Measurements from ENCODE around the gene DIAPH2. TPM values are rescaled to one million over a fixed set of nuclear protein-coding genes. Genes with fewer than 3 reads are reported as not detected.
A peak's percentile ranks its signal among the peaks of the same experiment; 100 is the strongest.

Gene DIAPH2
- total RNA-seq, 1 experiment from 2014 or later, result 0.89 TPM

- H4K20me1 ChIP-seq (ENCODE audit: insufficient read depth, low read depth, low read length), result no peaks in the 10 kb centered on the region
- no peak for DNase-seq
- no peaks in the 10 kb centered on the region for H3K36me3 ChIP-seq (ENCODE audit: insufficient read depth, low read length)
- H3K4me3 ChIP-seq (ENCODE audit: low read length), result no peak overlapping the region
- H3K9me2 ChIP-seq (replicated peaks; ENCODE audit: insufficient read depth, low read length), result no peaks in the 10 kb centered on the region
- no peaks in the 10 kb centered on the region for H3K27me3 ChIP-seq (ENCODE audit: low read length)
- H2AFZ ChIP-seq (ENCODE audit: low read length), result no peak overlapping the region
- no peaks in the 10 kb centered on the region for H3K9me3 ChIP-seq (ENCODE audit: low read length)
- no peaks in the 10 kb centered on the region for H3K79me2 ChIP-seq (ENCODE audit: low read length)
- no peak overlapping the region for H3K9ac ChIP-seq (ENCODE audit: low read length)
- no peaks in the 10 kb centered on the region; the same call in 1 of the 2 replicates for H3K4me1 ChIP-seq (ENCODE audit: low read length)
- H3K4me2 ChIP-seq (ENCODE audit: low read depth, low read length, poor library complexity, severe bottlenecking), result no peak overlapping the region
- H3K27ac ChIP-seq (ENCODE audit: low read length), result no peak overlapping the region
Observed at GRCh38 chrX:97290199-97290598, 605.6 kb downstream of the DIAPH2 start.

GRCh38 chrX:97294041-97294440 is 609.4 kb downstream of the DIAPH2 start:
- H3K79me2 ChIP-seq (ENCODE audit: low read length), result no peaks in the 10 kb centered on the region
- peak overlapping the region; percentile 74; the same call in 1 of the 2 replicates for H2AFZ ChIP-seq (ENCODE audit: low read length)
- no peaks in the 10 kb centered on the region for H3K36me3 ChIP-seq (ENCODE audit: insufficient read depth, low read length)

GRCh38 chrX:97295954-97296353 is 611.3 kb downstream of the DIAPH2 start:
- H3K4me2 ChIP-seq (ENCODE audit: low read depth, low read length, poor library complexity, severe bottlenecking), result no peak overlapping the region
- no peak overlapping the region for H3K27ac ChIP-seq (ENCODE audit: low read length)
- no peak overlapping the region for H3K9ac ChIP-seq (ENCODE audit: low read length)
- no peaks in the 10 kb centered on the region for H3K27me3 ChIP-seq (ENCODE audit: low read length)
- no peak overlapping the region for H2AFZ ChIP-seq (ENCODE audit: low read length)
- H3K9me2 ChIP-seq (replicated peaks; ENCODE audit: insufficient read depth, low read length), result no peaks in the 10 kb centered on the region
- H3K79me2 ChIP-seq (ENCODE audit: low read length), result no peaks in the 10 kb centered on the region
- no peaks in the 10 kb centered on the region; the same call in 1 of the 2 replicates for H3K4me1 ChIP-seq (ENCODE audit: low read length)
- no peak for DNase-seq
- H3K9me3 ChIP-seq (ENCODE audit: low read length), result no peaks in the 10 kb centered on the region
- H3K4me3 ChIP-seq (ENCODE audit: low read length), result no peak overlapping the region
- H3K36me3 ChIP-seq (ENCODE audit: insufficient read depth, low read length), result no peaks in the 10 kb centered on the region
- H4K20me1 ChIP-seq (ENCODE audit: insufficient read depth, low read depth, low read length), result no peaks in the 10 kb centered on the region

More at GRCh38 chrX:97294041-97294440, 609.4 kb downstream of the DIAPH2 start:
- Histone ChIP-seq H3K9me3 (ENCODE audit: low read length) (no peaks in the 10 kb centered on the region), H3K4me3 (ENCODE audit: low read length) (no peak overlapping the region), H3K27ac (ENCODE audit: low read length) (no peak overlapping the region), H3K4me2 (ENCODE audit: low read depth, low read length, poor library complexity, severe bottlenecking) (no peak overlapping the region), H3K27me3 (ENCODE audit: low read length) (no peaks in the 10 kb centered on the region), H4K20me1 (ENCODE audit: insufficient read depth, low read depth, low read length) (no peaks in the 10 kb centered on the region), H3K9me2 (replicated peaks; ENCODE audit: insufficient read depth, low read length) (no peaks in the 10 kb centered on the region), H3K9ac (ENCODE audit: low read length) (no peak overlapping the region), H3K4me1 (ENCODE audit: low read length) (no peaks in the 10 kb centered on the region; the same call in 1 of the 2 replicates)
- DNase-seq, result no peak

GRCh38 chrX:97306771-97307470 is 622.3 kb downstream of the DIAPH2 start:
- no peak overlapping the region for H2AFZ ChIP-seq (ENCODE audit: low read length)
- H3K4me2 ChIP-seq (ENCODE audit: low read depth, low read length, poor library complexity, severe bottlenecking), result no peak overlapping the region
- H3K27ac ChIP-seq (ENCODE audit: low read length), result no peak overlapping the region
- H3K36me3 ChIP-seq (ENCODE audit: insufficient read depth, low read length), result no peaks in the 10 kb centered on the region
- no peaks in the 10 kb centered on the region for H3K9me3 ChIP-seq (ENCODE audit: low read length)
- H4K20me1 ChIP-seq (ENCODE audit: insufficient read depth, low read depth, low read length), result no peaks in the 10 kb centered on the region
- no peak overlapping the region for H3K4me3 ChIP-seq (ENCODE audit: low read length)
- DNase-seq, result no peak
- H3K9me2 ChIP-seq (replicated peaks; ENCODE audit: insufficient read depth, low read length), result no peaks in the 10 kb centered on the region
- H3K4me1 ChIP-seq (ENCODE audit: low read length), result no peaks in the 10 kb centered on the region
- H3K79me2 ChIP-seq (ENCODE audit: low read length), result no peaks in the 10 kb centered on the region
- H3K27me3 ChIP-seq (ENCODE audit: low read length), result no peaks in the 10 kb centered on the region
- H3K9ac ChIP-seq (ENCODE audit: low read length), result no peak overlapping the region

- no peaks in the 10 kb centered on the region for H3K9me3 ChIP-seq (ENCODE audit: low read length)
- no peak overlapping the region for H2AFZ ChIP-seq (ENCODE audit: low read length)
- no peak overlapping the region for H3K27ac ChIP-seq (ENCODE audit: low read length)
- no peak overlapping the region for H3K4me2 ChIP-seq (ENCODE audit: low read depth, low read length, poor library complexity, severe bottlenecking)
- no peaks in the 10 kb centered on the region for H3K79me2 ChIP-seq (ENCODE audit: low read length)
- H3K9ac ChIP-seq (ENCODE audit: low read length), result no peak overlapping the region
- no peaks in the 10 kb centered on the region for H3K36me3 ChIP-seq (ENCODE audit: insufficient read depth, low read length)
- no peaks in the 10 kb centered on the region for H3K27me3 ChIP-seq (ENCODE audit: low read length)
- DNase-seq, result no peak
- H3K4me1 ChIP-seq (ENCODE audit: low read length), result no peaks in the 10 kb centered on the region
- no peak overlapping the region for H3K4me3 ChIP-seq (ENCODE audit: low read length)
- no peaks in the 10 kb centered on the region for H3K9me2 ChIP-seq (replicated peaks; ENCODE audit: insufficient read depth, low read length)
- no peaks in the 10 kb centered on the region for H4K20me1 ChIP-seq (ENCODE audit: insufficient read depth, low read depth, low read length)
Observed at GRCh38 chrX:97308171-97308570, 623.5 kb downstream of the DIAPH2 start.

- no peaks in the 10 kb centered on the region for H3K36me3 ChIP-seq (ENCODE audit: insufficient read depth, low read length)
- H3K9ac ChIP-seq (ENCODE audit: low read length), result no peak overlapping the region
- no peaks in the 10 kb centered on the region for H3K4me1 ChIP-seq (ENCODE audit: low read length)
- no peak overlapping the region for H3K27ac ChIP-seq (ENCODE audit: low read length)
- H4K20me1 ChIP-seq (ENCODE audit: insufficient read depth, low read depth, low read length), result no peaks in the 10 kb centered on the region
- H3K9me2 ChIP-seq (replicated peaks; ENCODE audit: insufficient read depth, low read length), result no peaks in the 10 kb centered on the region
- no peak for DNase-seq
- H3K9me3 ChIP-seq (ENCODE audit: low read length), result no peaks in the 10 kb centered on the region
- H3K4me2 ChIP-seq (ENCODE audit: low read depth, low read length, poor library complexity, severe bottlenecking), result no peak overlapping the region
- H2AFZ ChIP-seq (ENCODE audit: low read length), result no peak overlapping the region
- no peak overlapping the region for H3K4me3 ChIP-seq (ENCODE audit: low read length)
- H3K27me3 ChIP-seq (ENCODE audit: low read length), result no peaks in the 10 kb centered on the region
- H3K79me2 ChIP-seq (ENCODE audit: low read length), result no peaks in the 10 kb centered on the region
Observed at GRCh38 chrX:97309487-97310116, 625.0 kb downstream of the DIAPH2 start.

- no peak overlapping the region for H3K27ac ChIP-seq (ENCODE audit: low read length)
- no peak overlapping the region for H3K4me2 ChIP-seq (ENCODE audit: low read depth, low read length, poor library complexity, severe bottlenecking)
- no peak for DNase-seq
- H3K9ac ChIP-seq (ENCODE audit: low read length), result no peak overlapping the region
- H3K4me1 ChIP-seq (ENCODE audit: low read length), result no peaks in the 10 kb centered on the region
- H3K27me3 ChIP-seq (ENCODE audit: low read length), result no peaks in the 10 kb centered on the region
- H2AFZ ChIP-seq (ENCODE audit: low read length), result no peak overlapping the region
- H3K9me2 ChIP-seq (replicated peaks; ENCODE audit: insufficient read depth, low read length), result no peaks in the 10 kb centered on the region
- no peaks in the 10 kb centered on the region for H3K36me3 ChIP-seq (ENCODE audit: insufficient read depth, low read length)
- no peaks in the 10 kb centered on the region for H3K79me2 ChIP-seq (ENCODE audit: low read length)
- H4K20me1 ChIP-seq (ENCODE audit: insufficient read depth, low read depth, low read length), result no peaks in the 10 kb centered on the region
- H3K4me3 ChIP-seq (ENCODE audit: low read length), result no peak overlapping the region
- H3K9me3 ChIP-seq (ENCODE audit: low read length), result no peaks in the 10 kb centered on the region
Observed at GRCh38 chrX:97310373-97310772, 625.7 kb downstream of the DIAPH2 start.

- Histone ChIP-seq H3K4me2 (ENCODE audit: low read depth, low read length, poor library complexity, severe bottlenecking) (no peak overlapping the region), H2AFZ (ENCODE audit: low read length) (no peak overlapping the region), H3K9me2 (replicated peaks; ENCODE audit: insufficient read depth, low read length) (no peaks in the 10 kb centered on the region), H3K79me2 (ENCODE audit: low read length) (no peaks in the 10 kb centered on the region), H3K4me3 (ENCODE audit: low read length) (no peak overlapping the region), H3K27ac (ENCODE audit: low read length) (no peak overlapping the region), H3K9me3 (ENCODE audit: low read length) (no peaks in the 10 kb centered on the region), H3K36me3 (ENCODE audit: insufficient read depth, low read length) (no peaks in the 10 kb centered on the region), H3K27me3 (ENCODE audit: low read length) (no peaks in the 10 kb centered on the region), H3K4me1 (ENCODE audit: low read length) (no peaks in the 10 kb centered on the region), H3K9ac (ENCODE audit: low read length) (no peak overlapping the region), H4K20me1 (ENCODE audit: insufficient read depth, low read depth, low read length) (no peaks in the 10 kb centered on the region)
- no peak for DNase-seq
Observed at GRCh38 chrX:97311066-97311778, 626.6 kb downstream of the DIAPH2 start.
